Fibroblast of lung (primary cell): ENCODE data around the gene RNF157. TPM values are rescaled to one million over a fixed set of nuclear protein-coding genes. Genes with fewer than 3 reads are reported as not detected.

Experiments
- DNase-seq, 2 donors: peaks; one replicate each; pipeline versions ENCODE4 v3.0.0 to v3.0.0-alpha.2; 2010; ENCODE audit warnings: low read depth in 2 of 2
- H2AFZ ChIP-seq: 2 replicates; pipeline ENCODE4 v1.5.1; 2012; ENCODE audit warnings: low read length, control low read depth, inconsistent platforms
- H3K27ac ChIP-seq: 2 replicates; pipeline ENCODE4 v1.5.1; 2011; ENCODE audit warnings: low read length, control low read depth; ENCODE audit not compliant: insufficient read depth
- H3K27me3 ChIP-seq: 2 replicates; pipeline ENCODE4 v1.5.1; 2011; ENCODE audit warnings: mild to moderate bottlenecking, low read length; ENCODE audit not compliant: control insufficient read depth, insufficient read depth
- H3K36me3 ChIP-seq: 2 replicates; pipeline ENCODE4 v1.5.1; 2011; ENCODE audit warnings: low read length; ENCODE audit not compliant: control insufficient read depth, insufficient read depth
- H3K4me1 ChIP-seq: 2 replicates; pipeline ENCODE4 v1.5.1; 2011; ENCODE audit warnings: low read length; ENCODE audit not compliant: control insufficient read depth, insufficient read depth; ENCODE audit errors: extremely low read depth
- H3K4me2 ChIP-seq: 2 replicates; pipeline ENCODE4 v1.5.1; 2011; ENCODE audit warnings: low read length, control low read depth; ENCODE audit not compliant: insufficient read depth; ENCODE audit errors: extremely low read depth
- H3K4me3 ChIP-seq, 4 experiments: fragments of 200-600 bp in 1 of 4; sonication (generic) in 1 of 4; replicated peaks in 1 of 4; 2 replicates each; pipeline ENCODE4 v1.5.1; 2011 to 2016; ENCODE audit warnings: low read length in 4 of 4, low read depth in 3 of 4, mild to moderate bottlenecking in 3 of 4, control low read depth in 2 of 4, inconsistent platforms in 1 of 4, mixed read lengths in 1 of 4; ENCODE audit not compliant: insufficient read depth in 1 of 4; ENCODE audit errors: control extremely low read depth in 1 of 4
- H3K79me2 ChIP-seq: 2 replicates; pipeline ENCODE4 v1.5.1; 2012; ENCODE audit warnings: mild to moderate bottlenecking, low read length, inconsistent platforms; ENCODE audit not compliant: control insufficient read depth, insufficient read depth
- H3K9ac ChIP-seq: 2 replicates; pipeline ENCODE4 v1.5.1; 2011; ENCODE audit warnings: mild to moderate bottlenecking, low read length, control low read depth; ENCODE audit not compliant: insufficient read depth
- H3K9me3 ChIP-seq: 2 replicates; pipeline ENCODE4 v1.5.1; 2012; ENCODE audit warnings: low read depth, low read length; ENCODE audit not compliant: control insufficient read depth, insufficient read depth
- H4K20me1 ChIP-seq: 2 replicates; pipeline ENCODE4 v1.5.1; 2011; ENCODE audit warnings: low read length; ENCODE audit not compliant: control insufficient read depth, insufficient read depth; ENCODE audit errors: extremely low read depth
- CTCF ChIP-seq, 2 donors: IDR thresholded peaks in 1 of 2; conservative IDR thresholded peaks in 1 of 2; 1 replicate in 1 of 2; 2 replicates in 1 of 2; pipeline ENCODE4 v1.5.1; 2011 to 2012; ENCODE audit warnings: low read length in 2 of 2, control low read depth in 1 of 2, inconsistent platforms in 1 of 2, low read depth in 1 of 2, mild to moderate bottlenecking in 1 of 2
- EZH2 ChIP-seq: IDR thresholded peaks from 2 replicates; pipeline ENCODE4 v1.5.1; 2012; ENCODE audit warnings: low read length, control low read depth, mild to moderate bottlenecking; ENCODE audit errors: missing control alignments
- polyA plus RNA-seq, 2 donors: library from polyadenylated mRNA; depleted of rRNA in 1 of 2; stranded (reverse) in 1 of 2; unstranded in 1 of 2; fragments of >200 nt; gene quantifications; 2 replicates each; pipeline ENCODE4 v1.2.1, GENCODE V29; 2011 to 2012; ENCODE audit warnings: missing spikeins in 1 of 2
- total RNA-seq: library from RNA; depleted of rRNA; stranded (reverse); fragments of >200 nt; gene quantifications from 2 replicates; pipeline ENCODE4 v1.2.1, GENCODE V29; 2014

RNF157 gene
- total and polyA plus RNA-seq, 2 donors (not counting 1 experiment from before 2014, with no cell fraction given): 2.0 to 3.1 TPM

DNA sequence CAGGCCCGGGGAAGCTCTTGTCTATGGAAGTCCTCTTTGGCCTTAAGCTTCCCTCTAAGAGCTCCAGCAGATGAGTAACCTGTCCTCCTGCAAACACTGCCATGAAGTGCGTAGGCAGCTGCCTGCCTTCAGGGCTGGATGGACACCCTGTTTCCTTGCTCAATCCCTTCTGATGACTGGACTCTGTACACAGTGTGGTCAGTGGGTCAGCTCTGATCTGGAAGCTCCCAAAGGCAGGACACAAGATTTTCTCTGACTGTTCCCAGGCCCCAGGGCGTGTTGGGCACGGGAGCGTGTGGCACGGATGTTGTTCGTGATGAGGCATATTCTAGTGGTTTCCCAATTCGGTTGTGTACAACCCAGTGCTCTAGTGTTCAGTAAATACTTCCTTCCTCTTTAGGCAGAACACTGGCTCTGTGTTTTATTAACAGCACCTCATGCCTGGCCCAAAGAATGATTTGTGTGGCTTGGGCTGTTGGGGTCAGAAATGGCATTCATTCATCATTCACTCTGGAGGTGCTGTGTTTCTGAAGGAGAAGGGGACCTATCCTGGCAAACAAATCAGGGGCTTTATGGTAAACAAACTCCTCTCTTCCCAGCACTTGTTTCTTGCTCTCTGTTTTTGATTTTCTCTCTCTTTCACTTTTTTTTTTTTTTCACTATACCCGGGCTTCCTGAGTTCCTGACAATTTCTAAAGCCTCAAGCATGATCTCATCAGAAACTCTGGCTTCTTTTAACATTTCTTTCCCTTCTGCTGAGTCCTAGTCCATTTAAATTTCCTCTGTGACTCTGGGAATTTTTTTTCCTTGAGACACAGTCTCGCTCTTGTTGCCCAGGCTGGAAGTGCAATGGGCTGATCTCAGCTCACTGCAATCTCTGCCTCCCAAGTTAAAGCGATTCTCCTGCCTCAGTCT lies 12.0 kb upstream of the RNF157 start:
- TF ChIP-seq CTCF (conservative IDR thresholded peaks at IDR 0.05 in 1 of 2, IDR thresholded peaks at IDR 0.05 in 1 of 2; ENCODE audit: low read depth in 1 of 2, low read length in 2 of 2) (no peak), EZH2 (no peak)
- peak overlapping the region; percentile 64 for H3K27ac ChIP-seq
- no peaks in the 10 kb centered on the region for H3K36me3 ChIP-seq
- H2AFZ ChIP-seq: no peak overlapping the region
- H4K20me1 ChIP-seq: no peaks in the 10 kb centered on the region
- no peaks in the 10 kb centered on the region for H3K27me3 ChIP-seq
- no peak overlapping the region for H3K4me3 ChIP-seq
- peak; percentile 82 to 96 for DNase-seq
- peak overlapping the region; percentile 2 for H3K4me2 ChIP-seq
- H3K4me1 ChIP-seq: peaks cover 8% of the 10 kb centered on the region
- no peak overlapping the region for H3K9ac ChIP-seq
- no peaks in the 10 kb centered on the region for H3K9me3 ChIP-seq
- no peaks in the 10 kb centered on the region for H3K79me2 ChIP-seq

DNA sequence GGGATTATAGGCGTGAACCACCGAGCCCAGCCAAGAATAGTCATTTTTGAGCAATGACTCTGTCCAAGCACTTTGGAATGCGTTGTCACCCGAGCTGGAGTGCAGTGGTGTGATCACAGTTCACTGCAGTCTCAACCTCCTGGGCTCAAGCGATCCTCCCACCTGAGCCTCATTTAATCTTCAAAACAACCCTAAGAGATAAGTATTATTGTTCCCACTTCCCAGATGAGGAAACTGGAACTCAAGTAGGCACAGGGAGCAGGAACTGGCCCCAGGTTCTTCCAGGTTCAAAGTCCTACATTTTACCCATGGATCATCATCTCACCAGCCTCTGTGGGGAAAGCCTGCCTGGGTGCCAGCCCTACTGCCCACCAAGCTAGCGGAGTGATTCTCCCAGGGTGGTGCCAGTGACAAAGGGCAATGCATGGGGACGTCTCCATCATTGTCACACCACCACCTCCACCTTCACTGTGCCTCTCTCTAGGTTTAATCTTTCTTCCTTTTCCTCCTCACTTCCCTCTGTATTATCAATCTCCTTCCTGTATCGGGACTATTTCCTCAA lies 11.3 kb upstream of the RNF157 start:
- Histone ChIP-seq H3K4me3 (no peak overlapping the region), H3K79me2 (no peaks in the 10 kb centered on the region), H4K20me1 (no peaks in the 10 kb centered on the region), H3K4me2 (no peak overlapping the region), H3K9ac (no peak overlapping the region), H3K4me1 (peaks cover 8% of the 10 kb centered on the region), H3K9me3 (no peaks in the 10 kb centered on the region), H3K36me3 (no peaks in the 10 kb centered on the region), H2AFZ (no peak overlapping the region), H3K27me3 (peaks cover under 1% of the 10 kb centered on the region), H3K27ac (peak overlapping the region; percentile 64)
- DNase-seq: no peak
- TF ChIP-seq CTCF (conservative IDR thresholded peaks at IDR 0.05 in 1 of 2, IDR thresholded peaks at IDR 0.05 in 1 of 2; ENCODE audit: low read depth in 1 of 2, low read length in 2 of 2): no peak
- TF ChIP-seq EZH2: no peak

DNA sequence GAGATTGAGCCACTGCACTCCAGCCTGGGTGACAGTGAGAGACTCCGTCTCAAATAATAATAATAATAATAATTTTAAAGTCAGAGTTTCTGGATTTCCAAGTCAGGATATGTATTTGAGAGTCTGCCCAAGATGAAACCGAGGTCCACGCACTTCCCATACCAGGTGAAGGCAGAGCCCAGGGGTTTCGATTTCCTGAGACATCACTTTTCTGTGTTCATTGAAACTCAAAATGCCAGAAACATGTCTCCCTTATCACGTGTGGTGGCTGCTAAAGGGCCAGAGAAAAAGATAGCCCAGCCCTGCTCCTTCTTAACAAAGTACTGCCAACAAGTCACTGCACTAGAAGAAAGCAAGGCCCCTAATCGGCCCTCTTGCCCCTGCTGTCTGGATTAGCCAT lies 9.8 kb upstream of the RNF157 start:
- Histone ChIP-seq H3K9me3 (no peaks in the 10 kb centered on the region), H3K9ac (no peak overlapping the region), H3K4me1 (peaks cover 8% of the 10 kb centered on the region), H3K79me2 (no peaks in the 10 kb centered on the region), H3K36me3 (no peaks in the 10 kb centered on the region), H3K27me3 (peaks cover 3% of the 10 kb centered on the region), H4K20me1 (no peaks in the 10 kb centered on the region), H2AFZ (no peak overlapping the region), H3K4me2 (no peak overlapping the region), H3K27ac (no peak overlapping the region), H3K4me3 (no peak overlapping the region)
- DNase-seq: no peak
- no peak for TF ChIP-seq EZH2
- no peak for TF ChIP-seq CTCF (conservative IDR thresholded peaks at IDR 0.05 in 1 of 2, IDR thresholded peaks at IDR 0.05 in 1 of 2; ENCODE audit: low read depth in 1 of 2, low read length in 2 of 2)
